PC-3 (cell line): ENCODE data around the gene STAG1.

Source experiments
- EZH2 ChIP-seq: fragments of 300-600 bp; sonication (generic); IDR thresholded peaks from one replicate; pipeline ENCODE4 v1.6.1; 2017; ENCODE audit warnings: antibody characterized with exemption, mild to moderate bottlenecking, low read length; ENCODE audit not compliant: unreplicated experiment
- EZH2phosphoT487 ChIP-seq: fragments of 300-600 bp; sonication (generic); IDR thresholded peaks from 2 replicates; pipeline ENCODE4 v1.6.1; 2018; ENCODE audit warnings: mild to moderate bottlenecking, antibody characterized with exemption, low read length, borderline replicate concordance
- TF ChIP-seq, protein P1 (sequence below): fragments of 300-600 bp; sonication (generic); conservative IDR thresholded peaks from 2 replicates; pipeline ENCODE4 v1.5.1; 2017; ENCODE audit warnings: antibody characterized with exemption, low read depth, mild to moderate bottlenecking, low read length

DNA sequence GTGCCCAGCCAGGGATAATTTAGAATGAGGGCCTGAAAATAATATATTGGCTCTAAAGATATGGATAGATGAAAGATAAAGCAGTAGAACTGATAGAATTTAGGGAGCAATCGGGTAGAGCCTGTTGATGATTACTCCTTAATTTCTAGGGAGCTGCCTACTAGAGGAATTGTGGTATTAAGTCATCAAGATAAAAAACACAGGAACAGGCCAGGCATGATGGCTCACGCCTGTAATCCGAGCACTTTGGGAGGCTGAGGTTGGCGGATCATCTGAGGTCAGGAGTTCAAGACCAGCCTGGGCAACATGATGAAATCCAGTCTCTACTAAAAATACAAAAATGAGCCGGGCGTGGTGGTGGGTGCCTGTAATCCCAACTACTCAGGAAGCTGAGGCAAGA is 371.6 kb downstream of the STAG1 start:
- TF ChIP-seq, protein P1, sequence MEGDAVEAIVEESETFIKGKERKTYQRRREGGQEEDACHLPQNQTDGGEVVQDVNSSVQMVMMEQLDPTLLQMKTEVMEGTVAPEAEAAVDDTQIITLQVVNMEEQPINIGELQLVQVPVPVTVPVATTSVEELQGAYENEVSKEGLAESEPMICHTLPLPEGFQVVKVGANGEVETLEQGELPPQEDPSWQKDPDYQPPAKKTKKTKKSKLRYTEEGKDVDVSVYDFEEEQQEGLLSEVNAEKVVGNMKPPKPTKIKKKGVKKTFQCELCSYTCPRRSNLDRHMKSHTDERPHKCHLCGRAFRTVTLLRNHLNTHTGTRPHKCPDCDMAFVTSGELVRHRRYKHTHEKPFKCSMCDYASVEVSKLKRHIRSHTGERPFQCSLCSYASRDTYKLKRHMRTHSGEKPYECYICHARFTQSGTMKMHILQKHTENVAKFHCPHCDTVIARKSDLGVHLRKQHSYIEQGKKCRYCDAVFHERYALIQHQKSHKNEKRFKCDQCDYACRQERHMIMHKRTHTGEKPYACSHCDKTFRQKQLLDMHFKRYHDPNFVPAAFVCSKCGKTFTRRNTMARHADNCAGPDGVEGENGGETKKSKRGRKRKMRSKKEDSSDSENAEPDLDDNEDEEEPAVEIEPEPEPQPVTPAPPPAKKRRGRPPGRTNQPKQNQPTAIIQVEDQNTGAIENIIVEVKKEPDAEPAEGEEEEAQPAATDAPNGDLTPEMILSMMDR = no peak
- TF ChIP-seq EZH2 (no peak), EZH2phosphoT487 (no peak)
